ENCODE measurements around the gene FANCD2OS. TPM values are rescaled to one million over a fixed set of nuclear protein-coding genes. Genes with fewer than 3 reads are reported as not detected.

Gene FANCD2OS
- total RNA-seq, 4 donors from 2014 or later, result not detected

GRCh38 chr3:10145685-10146084, 37.6 kb upstream of the FANCD2OS start:
- no peak for TF ChIP-seq CTCF (IDR thresholded peaks at IDR 0.05; ENCODE audit: low read depth)

GRCh38 chr3:10142707-10143560, 34.9 kb upstream of the FANCD2OS start:
- TF ChIP-seq CTCF (IDR thresholded peaks at IDR 0.05; ENCODE audit: low read depth), result no peak

GRCh38 chr3:10140996-10141546, 33.0 kb upstream of the FANCD2OS start:
- no peak for TF ChIP-seq CTCF (IDR thresholded peaks at IDR 0.05; ENCODE audit: low read depth)

GRCh38 chr3:10137178-10137577, 29.1 kb upstream of the FANCD2OS start:
- no peak for TF ChIP-seq CTCF (IDR thresholded peaks at IDR 0.05; ENCODE audit: low read depth)

- no peak for TF ChIP-seq CTCF (IDR thresholded peaks at IDR 0.05; ENCODE audit: low read depth)
Observed at GRCh38 chr3:10136426-10137005, 28.5 kb upstream of the FANCD2OS start.

GRCh38 chr3:10122724-10123123, 14.7 kb upstream of the FANCD2OS start:
- TF ChIP-seq CTCF (IDR thresholded peaks at IDR 0.05; ENCODE audit: low read depth), result no peak

GRCh38 chr3:10121064-10121463, 13.0 kb upstream of the FANCD2OS start:
- TF ChIP-seq CTCF (IDR thresholded peaks at IDR 0.05; ENCODE audit: low read depth), result no peak
